Uterus (tissue), 4 donors: ENCODE measurements around the gene CNTD1. TPM values are rescaled to one million over a fixed set of nuclear protein-coding genes. Genes with fewer than 3 reads are reported as not detected.
A peak's percentile ranks its signal among the peaks of the same experiment; 100 is the strongest.

ENCODE experiments used
- DNase-seq, 2 donors: peaks; one replicate each; pipeline ENCODE4 v3.0.0-alpha.2; 2019 to 2020
- H3K27ac ChIP-seq, 2 donors: fragments of 200-600 bp; sonication (generic); 1 replicate in 1 of 2; 2 replicates in 1 of 2; pipeline ENCODE4 v1.5.1; 2016 to 2018
- H3K27me3 ChIP-seq, 2 donors: fragments of 200-600 bp; sonication (generic); one replicate each; pipeline ENCODE4 v1.5.1; 2018 to 2019; ENCODE audit warnings: control low read depth in 1 of 2
- H3K36me3 ChIP-seq, 2 donors: fragments of 200-600 bp; sonication (generic); one replicate each; pipeline ENCODE4 v1.5.1; 2019; ENCODE audit warnings: control low read depth in 1 of 2
- H3K4me1 ChIP-seq, 2 donors: fragments of 200-600 bp; sonication (generic); one replicate each; pipeline ENCODE4 v1.5.1; 2018 to 2019; ENCODE audit warnings: control low read depth in 1 of 2
- H3K4me3 ChIP-seq, 2 donors: fragments of 200-600 bp; sonication (generic); 1 replicate in 1 of 2; 2 replicates in 1 of 2; pipeline ENCODE4 v1.5.1; 2018 to 2019; ENCODE audit warnings: mild to moderate bottlenecking in 1 of 2
- H3K9me3 ChIP-seq, 2 donors: fragments of 200-600 bp; sonication (generic); one replicate each; pipeline ENCODE4 v1.5.1; 2019; ENCODE audit warnings: control low read depth in 1 of 2
- POLR2A ChIP-seq, 2 donors: fragments of 450-650 bp; IDR thresholded peaks; one replicate each; pipeline ENCODE4 v1.6.1; 2016; ENCODE audit warnings: antibody characterized with exemption in 2 of 2, mild to moderate bottlenecking in 1 of 2, moderate library complexity in 1 of 2
- intact Hi-C: fragments of 100-400 bp; cut with DNase I; formaldehyde crosslinking; loops from one replicate; pipeline ENCODE4 v1.15.1; 2023; ENCODE audit warnings: low total_unique reads
- total RNA-seq, 4 donors: library from RNA; depleted of rRNA in 3 of 4; stranded (reverse); fragments of >200 nt in 3 of 4; gene quantifications; one replicate each; pipeline versions ENCODE4 v1.1.0 to v1.2.4, GENCODE V29; 2014 to 2023
- TF ChIP-seq, protein P1 (sequence below), 4 experiments: fragments of 200-600 bp in 2 of 4; fragments of 450-650 bp in 2 of 4; sonication (generic) in 2 of 4; IDR thresholded peaks; one replicate each; pipeline ENCODE4 v1.5.1; 2016 to 2019; ENCODE audit warnings: antibody characterized with exemption in 4 of 4, mild to moderate bottlenecking in 2 of 4, moderate library complexity in 1 of 4
- donor health status: DM: yes; HTN: yes; CAD: no.

The CNTD1 gene
- total RNA-seq, 4 donors from 2014 or later = 0.69 to 1.2 TPM; not detected in 2

DNA sequence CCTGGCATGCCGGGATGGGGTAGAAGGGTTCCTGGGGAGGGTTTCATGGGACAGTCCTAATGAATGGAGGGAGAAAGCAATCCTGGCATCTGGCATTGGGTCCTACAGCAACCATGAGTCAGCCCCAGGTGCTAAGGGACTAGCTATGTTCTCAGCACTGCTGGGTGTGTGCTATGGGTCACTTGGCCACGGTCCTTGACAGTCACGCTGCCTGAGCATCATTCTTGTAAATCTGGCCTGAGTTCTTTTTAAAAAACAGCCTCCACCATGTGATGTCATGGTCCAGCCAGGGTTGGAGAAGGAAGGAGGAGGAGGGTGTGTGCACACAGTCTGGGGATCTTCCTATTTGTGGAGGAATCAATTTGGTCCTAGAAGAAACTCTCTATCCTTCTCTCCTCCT, 43.9 kb upstream of the CNTD1 start:
- no peaks in the 10 kb centered on the region for H3K27me3 ChIP-seq
- intact Hi-C loops = no loop called here
- H3K4me3 ChIP-seq = no peak overlapping the region
- H3K4me1 ChIP-seq = no peaks in the 10 kb centered on the region
- H3K9me3 ChIP-seq = no peaks in the 10 kb centered on the region
- H3K27ac ChIP-seq = no peak overlapping the region
- H3K36me3 ChIP-seq = no peaks in the 10 kb centered on the region
- peak in 1 of 2 donors; percentile 33 for DNase-seq
- TF ChIP-seq, protein P1, sequence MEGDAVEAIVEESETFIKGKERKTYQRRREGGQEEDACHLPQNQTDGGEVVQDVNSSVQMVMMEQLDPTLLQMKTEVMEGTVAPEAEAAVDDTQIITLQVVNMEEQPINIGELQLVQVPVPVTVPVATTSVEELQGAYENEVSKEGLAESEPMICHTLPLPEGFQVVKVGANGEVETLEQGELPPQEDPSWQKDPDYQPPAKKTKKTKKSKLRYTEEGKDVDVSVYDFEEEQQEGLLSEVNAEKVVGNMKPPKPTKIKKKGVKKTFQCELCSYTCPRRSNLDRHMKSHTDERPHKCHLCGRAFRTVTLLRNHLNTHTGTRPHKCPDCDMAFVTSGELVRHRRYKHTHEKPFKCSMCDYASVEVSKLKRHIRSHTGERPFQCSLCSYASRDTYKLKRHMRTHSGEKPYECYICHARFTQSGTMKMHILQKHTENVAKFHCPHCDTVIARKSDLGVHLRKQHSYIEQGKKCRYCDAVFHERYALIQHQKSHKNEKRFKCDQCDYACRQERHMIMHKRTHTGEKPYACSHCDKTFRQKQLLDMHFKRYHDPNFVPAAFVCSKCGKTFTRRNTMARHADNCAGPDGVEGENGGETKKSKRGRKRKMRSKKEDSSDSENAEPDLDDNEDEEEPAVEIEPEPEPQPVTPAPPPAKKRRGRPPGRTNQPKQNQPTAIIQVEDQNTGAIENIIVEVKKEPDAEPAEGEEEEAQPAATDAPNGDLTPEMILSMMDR (IDR thresholded peaks at IDR 0.05) = no peak
- TF ChIP-seq POLR2A (IDR thresholded peaks at IDR 0.05) = no peak

DNA sequence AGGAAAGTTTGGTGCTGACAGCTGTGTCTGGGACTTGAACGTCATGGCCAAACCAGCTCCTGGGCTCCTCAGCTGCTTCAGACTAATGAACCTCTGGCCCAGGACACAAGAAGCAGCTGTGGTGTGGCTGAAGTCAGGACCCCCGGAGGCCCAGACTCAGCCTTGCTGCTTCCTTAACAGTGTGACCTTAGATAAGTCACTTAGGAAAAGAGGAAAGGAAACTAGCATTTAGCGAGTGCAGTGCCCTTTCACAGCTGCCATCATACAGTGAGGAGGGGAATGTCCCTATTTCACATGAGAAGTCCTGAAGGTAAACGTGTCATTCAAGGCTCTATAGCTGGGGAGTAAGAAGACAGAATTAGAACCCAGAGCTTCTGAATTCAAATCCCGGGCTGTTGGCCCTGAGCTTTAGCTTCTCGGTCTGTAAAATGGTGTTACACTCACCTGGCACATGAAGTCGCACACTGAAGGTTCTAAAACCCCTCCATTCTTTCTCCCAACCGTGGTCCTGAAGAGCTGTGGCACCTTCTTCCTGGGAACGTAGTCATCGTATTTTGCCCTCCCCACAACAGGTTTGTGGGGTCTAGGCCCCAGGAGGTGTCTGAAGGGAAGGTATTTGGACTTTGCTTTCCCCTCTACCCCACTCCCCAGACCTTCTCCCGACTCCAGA, 38.5 kb upstream of the CNTD1 start:
- H3K27ac ChIP-seq = peak overlapping the region; percentile 63 to 82
- TF ChIP-seq, protein P1 (IDR thresholded peaks at IDR 0.05) = no peak
- TF ChIP-seq POLR2A (IDR thresholded peaks at IDR 0.05) = no peak
- peaks cover 0 to 3% of the 10 kb centered on the region in 2 donors for H3K27me3 ChIP-seq
- intact Hi-C loops = loop anchor here (10.0 kb wide), 1 partner anchor 175 kb away; no protein-coding TSS in a partner anchor
- DNase-seq = no peak
- no peaks in the 10 kb centered on the region for H3K9me3 ChIP-seq
- H3K4me3 ChIP-seq = peak overlapping the region in 1 of 2 donors; percentile 25
- peaks cover 0 to 12% of the 10 kb centered on the region in 2 donors for H3K4me1 ChIP-seq
- H3K36me3 ChIP-seq = no peaks in the 10 kb centered on the region

GRCh38 chr17:42760652-42761581, 37.7 kb upstream of the CNTD1 start, which contains the start of gene RAMP2:
RAMP2 (plus strand) TSS chr17:42761227; CDS start chr17:42761262, 35 bp downstream.
- Histone ChIP-seq H3K36me3 (no peaks in the 10 kb centered on the region), H3K4me3 (peak within 1 kb of the TSS; percentile 25 to 45), H3K27me3 (peaks cover 0 to 3% of the 10 kb centered on the region in 2 donors), H3K9me3 (no peaks in the 10 kb centered on the region), H3K27ac (peak within 1 kb of the TSS; percentile 63 to 82), H3K4me1 (peaks cover 0 to 12% of the 10 kb centered on the region in 2 donors)
- DNase-seq = no peak
- intact Hi-C loops = loop anchor here (10.0 kb wide), 1 partner anchor 176 kb away; no protein-coding TSS in a partner anchor
- TF ChIP-seq, protein P1 (IDR thresholded peaks at IDR 0.05) = no peak
- no peak for TF ChIP-seq POLR2A (IDR thresholded peaks at IDR 0.05)

DNA sequence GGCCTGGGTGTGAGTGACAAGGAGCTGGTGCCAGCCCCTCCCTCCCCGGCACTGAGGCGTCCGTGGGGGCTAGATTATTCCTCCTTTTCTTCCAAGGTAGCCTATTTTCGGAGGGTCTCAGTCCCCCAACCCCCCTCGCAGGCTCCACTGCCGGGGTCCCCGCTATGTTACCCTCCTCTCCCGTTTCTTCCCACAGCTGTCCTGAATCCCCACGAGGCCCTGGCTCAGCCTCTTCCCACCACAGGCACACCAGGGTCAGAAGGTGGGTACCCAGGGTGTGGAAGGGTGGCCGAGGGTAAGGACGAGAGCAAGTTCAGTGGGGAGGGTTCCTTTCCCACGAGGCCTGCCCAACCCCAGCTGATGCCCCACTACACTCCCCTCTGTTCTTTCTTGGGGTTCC, 37.0 kb upstream of the CNTD1 start:
- H3K4me1 ChIP-seq = peaks cover 0 to 12% of the 10 kb centered on the region in 2 donors
- H3K36me3 ChIP-seq = no peaks in the 10 kb centered on the region
- H3K4me3 ChIP-seq = peak overlapping the region; percentile 25 to 45
- H3K27ac ChIP-seq = peak overlapping the region; percentile 63 to 82
- TF ChIP-seq, protein P1 (IDR thresholded peaks at IDR 0.05) = no peak
- TF ChIP-seq POLR2A (IDR thresholded peaks at IDR 0.05) = no peak
- H3K27me3 ChIP-seq = peaks cover 0 to 3% of the 10 kb centered on the region in 2 donors
- no peaks in the 10 kb centered on the region for H3K9me3 ChIP-seq
- DNase-seq = no peak
- intact Hi-C loops = loop anchor here (10.0 kb wide), 1 partner anchor 177 kb away; no protein-coding TSS in a partner anchor
